ENCODE results near the gene PCDHB16.

Gene PCDHB16

DNA sequence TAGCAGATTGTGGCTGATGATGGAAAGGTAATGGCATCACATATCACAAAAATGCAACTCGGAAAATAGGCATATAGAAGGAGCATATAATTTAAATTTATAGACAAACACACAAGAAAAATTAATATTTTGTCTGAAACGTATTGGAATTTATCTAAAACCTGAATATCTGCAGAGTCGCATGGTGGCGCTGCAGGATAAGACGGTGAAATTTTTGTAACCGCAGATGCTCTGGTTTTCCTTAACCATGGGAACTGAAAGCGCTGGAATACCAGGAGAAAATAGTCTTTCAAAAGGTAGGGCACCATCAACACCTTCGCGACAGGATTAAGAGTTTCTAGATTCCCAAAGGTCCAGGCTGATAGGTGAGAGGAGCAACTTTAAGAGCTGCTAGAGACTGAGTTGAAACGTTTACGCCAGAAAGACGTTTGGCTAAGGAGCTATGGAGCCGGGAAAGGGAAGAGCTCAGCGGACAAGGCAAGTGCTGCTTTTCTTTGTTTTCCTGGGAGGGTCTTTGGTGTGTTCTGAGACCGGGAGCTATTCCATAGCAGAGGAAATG lies 52.0 kb downstream of the PCDHB16 start:
- no peak for DNase-seq
